Immature natural killer cell (primary cell): ENCODE measurements around the gene S100A10. TPM values are rescaled to one million over a fixed set of nuclear protein-coding genes. Genes with fewer than 3 reads are reported as not detected.

Source experiments
- DNase-seq, 3 donors: peaks; one replicate each; pipeline ENCODE4 v3.0.0; 2022; ENCODE audit warnings: mixed read lengths in 1 of 3
- H3K27ac Mint-ChIP-seq, 6 donors: one replicate each; pipeline ENCODE4 v1.8.0; 2020; ENCODE audit warnings: mixed read lengths in 6 of 6, mild to moderate bottlenecking in 5 of 6, inconsistent platforms in 4 of 6, moderate library complexity in 3 of 6
- H3K27me3 Mint-ChIP-seq, 3 donors: one replicate each; pipeline ENCODE4 v1.8.0; 2020 to 2021; ENCODE audit warnings: low read depth in 3 of 3, mild to moderate bottlenecking in 3 of 3, mixed read lengths in 3 of 3, moderate library complexity in 3 of 3, inconsistent platforms in 1 of 3
- H3K36me3 Mint-ChIP-seq, 3 donors: one replicate each; pipeline ENCODE4 v1.8.0; 2020; ENCODE audit warnings: mixed read lengths in 3 of 3, inconsistent platforms in 2 of 3, mild to moderate bottlenecking in 2 of 3
- H3K4me1 Mint-ChIP-seq, 2 donors: one replicate each; pipeline ENCODE4 v1.8.0; 2020; ENCODE audit warnings: inconsistent platforms in 2 of 2, mild to moderate bottlenecking in 2 of 2, mixed read lengths in 2 of 2, moderate library complexity in 1 of 2
- H3K4me3 Mint-ChIP-seq, 5 donors: one replicate each; pipeline ENCODE4 v1.8.0; 2020; ENCODE audit warnings: mild to moderate bottlenecking in 5 of 5, mixed read lengths in 5 of 5, inconsistent platforms in 3 of 5, moderate library complexity in 3 of 5
- H3K9me3 Mint-ChIP-seq, 6 donors: one replicate each; pipeline ENCODE4 v1.8.0; 2020; ENCODE audit warnings: mild to moderate bottlenecking in 6 of 6, mixed read lengths in 6 of 6, inconsistent platforms in 4 of 6, moderate library complexity in 3 of 6
- polyA plus RNA-seq, 3 donors: library from polyadenylated mRNA; unstranded; fragments of 300-500 nt; fragmentation: Illumina TruSeq; gene quantifications; one replicate each; pipeline ENCODE4 v1.2.3, GENCODE V29; 2021

Gene S100A10
- polyA plus RNA-seq, 3 donors from 2014 or later: 445 to 680 (median 567) TPM

- DNase-seq: no peak
- no peaks in the 10 kb centered on the region for H3K4me1 Mint-ChIP-seq
- no peak overlapping the region for H3K4me3 Mint-ChIP-seq
- H3K36me3 Mint-ChIP-seq: peaks cover 7 to 22% (median 21%) of the 10 kb centered on the region in 3 donors
- H3K27me3 Mint-ChIP-seq: peaks cover 0 to 3% (median 0%) of the 10 kb centered on the region in 3 donors
- H3K9me3 Mint-ChIP-seq: no peaks in the 10 kb centered on the region
- no peak overlapping the region for H3K27ac Mint-ChIP-seq
Observed at GRCh38 chr1:152026895-152027294, 33.2 kb upstream of the S100A10 start.

- Mint-ChIP-seq H3K4me3 (no peak overlapping the region), H3K27me3 (peaks cover 0 to 4% (median 0%) of the 10 kb centered on the region in 3 donors)
Observed at GRCh38 chr1:152024223-152024622, 30.6 kb upstream of the S100A10 start.

GRCh38 chr1:152023221-152023620 lies 29.6 kb upstream of the S100A10 start:
- H3K27me3 Mint-ChIP-seq: peaks cover 0 to 4% (median 0%) of the 10 kb centered on the region in 3 donors
- H3K4me1 Mint-ChIP-seq: no peaks in the 10 kb centered on the region
- no peak overlapping the region for H3K4me3 Mint-ChIP-seq
- H3K27ac Mint-ChIP-seq: no peak overlapping the region
- no peaks in the 10 kb centered on the region for H3K9me3 Mint-ChIP-seq
- no peak for DNase-seq
- H3K36me3 Mint-ChIP-seq: peaks cover 0 to 4% (median 0%) of the 10 kb centered on the region in 3 donors

More at GRCh38 chr1:152024223-152024622, 30.6 kb upstream of the S100A10 start:
- H3K27ac Mint-ChIP-seq: no peak overlapping the region
- peaks cover 4 to 10% (median 7%) of the 10 kb centered on the region in 3 donors for H3K36me3 Mint-ChIP-seq
- H3K4me1 Mint-ChIP-seq: no peaks in the 10 kb centered on the region
- DNase-seq: no peak
- no peaks in the 10 kb centered on the region for H3K9me3 Mint-ChIP-seq

GRCh38 chr1:152022474-152022873 lies 28.8 kb upstream of the S100A10 start:
- Mint-ChIP-seq H3K9me3 (no peaks in the 10 kb centered on the region), H3K27me3 (peaks cover 0 to 4% (median 2%) of the 10 kb centered on the region in 3 donors), H3K36me3 (peaks cover 0 to 3% (median 0%) of the 10 kb centered on the region in 3 donors), H3K4me3 (no peak overlapping the region), H3K27ac (no peak overlapping the region), H3K4me1 (no peaks in the 10 kb centered on the region)
- no peak for DNase-seq

- H3K4me1 Mint-ChIP-seq: no peaks in the 10 kb centered on the region
- H3K36me3 Mint-ChIP-seq: no peaks in the 10 kb centered on the region
- no peaks in the 10 kb centered on the region for H3K9me3 Mint-ChIP-seq
- DNase-seq: no peak
- H3K4me3 Mint-ChIP-seq: no peak overlapping the region
- H3K27me3 Mint-ChIP-seq: peaks cover 0 to 3% (median 2%) of the 10 kb centered on the region in 3 donors
- no peak overlapping the region for H3K27ac Mint-ChIP-seq
Observed at GRCh38 chr1:152021569-152021968, 27.9 kb upstream of the S100A10 start.

GRCh38 chr1:152020849-152021248 lies 27.2 kb upstream of the S100A10 start:
- Mint-ChIP-seq H3K4me3 (no peak overlapping the region), H3K27me3 (peaks cover 0 to 3% (median 2%) of the 10 kb centered on the region in 3 donors), H3K36me3 (no peaks in the 10 kb centered on the region), H3K27ac (no peak overlapping the region), H3K9me3 (no peaks in the 10 kb centered on the region), H3K4me1 (no peaks in the 10 kb centered on the region)
- no peak for DNase-seq

- no peak for DNase-seq
- Mint-ChIP-seq H3K27me3 (peaks cover 2 to 7% (median 4%) of the 10 kb centered on the region in 3 donors), H3K9me3 (no peaks in the 10 kb centered on the region), H3K4me1 (no peaks in the 10 kb centered on the region), H3K4me3 (no peak overlapping the region), H3K36me3 (no peaks in the 10 kb centered on the region), H3K27ac (no peak overlapping the region)
Observed at GRCh38 chr1:152018537-152018936, 24.9 kb upstream of the S100A10 start.

GRCh38 chr1:152015766-152016165 lies 22.1 kb upstream of the S100A10 start:
- H3K36me3 Mint-ChIP-seq: no peaks in the 10 kb centered on the region
- peaks cover 2 to 11% (median 5%) of the 10 kb centered on the region in 3 donors for H3K27me3 Mint-ChIP-seq
- no peak for DNase-seq
- H3K4me1 Mint-ChIP-seq: no peaks in the 10 kb centered on the region
- no peaks in the 10 kb centered on the region for H3K9me3 Mint-ChIP-seq
- H3K4me3 Mint-ChIP-seq: no peak overlapping the region
- no peak overlapping the region for H3K27ac Mint-ChIP-seq

GRCh38 chr1:152014943-152015342 lies 21.3 kb upstream of the S100A10 start:
- Mint-ChIP-seq H3K9me3 (no peaks in the 10 kb centered on the region), H3K27ac (no peak overlapping the region), H3K4me1 (no peaks in the 10 kb centered on the region), H3K36me3 (no peaks in the 10 kb centered on the region), H3K4me3 (no peak overlapping the region), H3K27me3 (peaks cover 2 to 11% (median 4%) of the 10 kb centered on the region in 3 donors)
- no peak for DNase-seq

GRCh38 chr1:152013664-152014237 lies 20.1 kb upstream of the S100A10 start:
- Mint-ChIP-seq H3K4me3 (no peak overlapping the region), H3K36me3 (no peaks in the 10 kb centered on the region), H3K4me1 (no peaks in the 10 kb centered on the region), H3K27ac (no peak overlapping the region), H3K9me3 (no peaks in the 10 kb centered on the region), H3K27me3 (peaks cover 2 to 11% (median 4%) of the 10 kb centered on the region in 3 donors)
- peak in 1 of 3 donors; percentile 24 for DNase-seq

GRCh38 chr1:152009691-152010090 lies 16.0 kb upstream of the S100A10 start:
- H3K4me1 Mint-ChIP-seq: no peaks in the 10 kb centered on the region
- peaks cover 0 to 11% (median 11%) of the 10 kb centered on the region in 3 donors for H3K27me3 Mint-ChIP-seq
- DNase-seq: no peak
- no peak overlapping the region for H3K27ac Mint-ChIP-seq
- H3K9me3 Mint-ChIP-seq: peaks cover 0 to 1% (median 0%) of the 10 kb centered on the region in 6 donors
- H3K4me3 Mint-ChIP-seq: no peak overlapping the region
- H3K36me3 Mint-ChIP-seq: no peaks in the 10 kb centered on the region

- Mint-ChIP-seq H3K9me3 (peaks cover 0 to 1% (median 0%) of the 10 kb centered on the region in 6 donors), H3K27ac (no peak overlapping the region), H3K4me3 (no peak overlapping the region), H3K27me3 (peaks cover 0 to 9% (median 6%) of the 10 kb centered on the region in 3 donors), H3K4me1 (no peaks in the 10 kb centered on the region), H3K36me3 (no peaks in the 10 kb centered on the region)
- DNase-seq: no peak
Observed at GRCh38 chr1:152007047-152007446, 13.4 kb upstream of the S100A10 start.

- H3K27me3 Mint-ChIP-seq: peaks cover 2 to 13% (median 9%) of the 10 kb centered on the region in 3 donors
- H3K27ac Mint-ChIP-seq: no peak overlapping the region
- H3K9me3 Mint-ChIP-seq: peaks cover 0 to 1% (median 0%) of the 10 kb centered on the region in 6 donors
- no peak for DNase-seq
- H3K4me1 Mint-ChIP-seq: no peaks in the 10 kb centered on the region
- no peak overlapping the region for H3K4me3 Mint-ChIP-seq
- H3K36me3 Mint-ChIP-seq: no peaks in the 10 kb centered on the region
Observed at GRCh38 chr1:152005360-152005912, 11.8 kb upstream of the S100A10 start.

GRCh38 chr1:152003846-152004442 lies 10.3 kb upstream of the S100A10 start:
- no peaks in the 10 kb centered on the region for H3K36me3 Mint-ChIP-seq
- peaks cover 0 to 1% (median 0%) of the 10 kb centered on the region in 6 donors for H3K9me3 Mint-ChIP-seq
- no peaks in the 10 kb centered on the region for H3K4me1 Mint-ChIP-seq
- H3K27me3 Mint-ChIP-seq: peaks cover 5 to 13% (median 9%) of the 10 kb centered on the region in 3 donors
- no peak overlapping the region for H3K4me3 Mint-ChIP-seq
- no peak for DNase-seq
- no peak overlapping the region for H3K27ac Mint-ChIP-seq
